ENCODE measurements around the gene SCO1. TPM values are rescaled to one million over a fixed set of nuclear protein-coding genes. Genes with fewer than 3 reads are reported as not detected.

SCO1 gene
- total and polyA plus RNA-seq, 2 donors = 11.4 to 23.1 TPM

DNA sequence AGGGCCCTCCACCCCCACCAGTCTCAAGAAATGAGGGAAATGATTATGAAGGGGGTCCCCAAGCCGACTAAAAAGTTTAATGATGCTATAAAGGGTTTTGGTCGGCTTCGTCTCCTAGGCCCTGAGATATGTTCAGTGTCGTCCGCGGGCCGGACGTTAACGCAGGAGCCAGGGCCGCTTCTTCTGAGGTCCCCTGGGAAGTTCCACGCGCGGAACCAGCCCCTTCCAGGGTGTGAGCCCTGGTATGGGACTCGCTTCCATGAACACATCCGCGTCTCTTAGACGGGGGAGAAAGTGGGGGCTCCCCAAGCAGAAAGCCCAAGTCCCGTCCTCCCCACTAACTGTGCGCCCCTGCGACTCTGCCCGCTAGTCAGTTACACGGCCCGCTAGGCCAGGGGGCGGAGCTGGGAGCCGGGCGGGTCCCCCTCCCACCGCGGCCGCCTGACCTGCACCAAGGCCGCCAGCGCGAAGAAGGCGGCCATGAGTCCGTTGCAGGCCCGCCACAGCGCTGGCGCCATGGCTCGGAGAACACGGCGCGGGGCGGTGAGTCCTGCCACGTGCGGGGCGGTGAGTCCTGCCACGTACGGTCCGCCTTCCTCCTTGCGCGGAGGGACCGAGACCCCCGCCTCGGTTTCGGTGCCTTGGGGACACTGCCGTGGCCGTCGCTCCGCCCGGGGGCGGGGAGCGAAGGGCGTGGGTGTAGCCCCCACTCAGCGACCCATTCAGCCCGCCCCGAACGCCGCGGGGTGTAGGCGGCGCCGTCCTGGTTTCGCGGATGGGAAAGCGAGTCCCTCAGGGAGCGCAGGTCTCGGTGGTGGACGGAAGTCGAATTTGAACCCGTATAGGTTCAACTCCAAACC, 32.2 kb upstream of the SCO1 start, which contains the start of gene TMEM220:
TMEM220 (minus strand) TSS at position 690 of the 860 bp plus-strand sequence; CDS start at position 518, 172 bp downstream.
- 3% methylated on average over 79 of the region's 79 CpGs for WGBS
- H3K4me3 ChIP-seq (ENCODE audit: low read length in 2 of 2) = peak within 1 kb of the TSS; percentile 51 to 65
- peaks cover 0 to 3% of the 10 kb centered on the region in 2 donors for H3K4me1 ChIP-seq (ENCODE audit: control insufficient read depth in 2 of 2, insufficient read depth in 2 of 2, low read length in 2 of 2)
- DNase-seq (ENCODE audit: low read depth in 6 of 9, low spot score in 9 of 9) = peak in 5 of 9 donors; percentile 4 to 43 (median 25)
- peaks cover 3 to 15% of the 10 kb centered on the region in 2 donors for H3K27me3 ChIP-seq (ENCODE audit: control insufficient read depth in 2 of 2, insufficient read depth in 1 of 2, low read length in 1 of 2)
- peak within 1 kb of the TSS; percentile 17 to 32 for H3K27ac ChIP-seq (ENCODE audit: low read depth in 1 of 2, low read length in 1 of 2)
- H3K9me3 ChIP-seq (ENCODE audit: control insufficient read depth in 2 of 2, insufficient read depth in 1 of 2, low read length in 1 of 2) = no peaks in the 10 kb centered on the region
- no peaks in the 10 kb centered on the region for H3K36me3 ChIP-seq (ENCODE audit: control insufficient read depth in 2 of 2, insufficient read depth in 2 of 2, low read length in 1 of 2)

DNA sequence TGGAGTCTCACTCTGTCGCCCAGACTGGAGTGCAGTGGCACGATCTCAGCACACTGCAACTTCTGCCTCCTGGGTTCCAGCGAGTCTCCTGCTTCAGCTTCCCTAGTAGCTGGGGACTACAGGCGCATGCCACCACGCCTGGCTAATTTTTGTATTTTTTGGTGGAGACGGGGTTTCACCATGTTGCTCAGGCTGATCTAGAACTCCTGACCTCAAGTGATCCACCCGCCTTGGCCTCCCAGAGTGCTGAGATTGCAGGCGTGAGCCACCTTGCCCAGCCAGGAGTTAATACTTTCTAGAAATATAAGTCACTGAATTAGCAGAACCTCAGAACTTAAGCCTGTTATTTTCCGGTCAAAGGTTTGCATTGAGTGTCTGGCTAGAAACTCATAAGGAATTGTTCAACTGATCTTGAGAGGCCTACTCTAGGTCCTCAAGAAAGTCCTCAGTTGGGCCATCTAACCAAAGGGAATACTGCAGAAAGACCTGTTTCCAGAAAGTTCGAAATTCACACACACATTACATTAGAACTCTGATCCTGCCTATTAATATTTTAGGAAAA, 31.1 kb upstream of the SCO1 start:
- H3K4me3 ChIP-seq (ENCODE audit: low read length in 2 of 2) = no peak overlapping the region
- WGBS = 99% methylated on average over 10 of the region's 10 CpGs
- H3K36me3 ChIP-seq (ENCODE audit: control insufficient read depth in 2 of 2, insufficient read depth in 2 of 2, low read length in 1 of 2) = no peaks in the 10 kb centered on the region
- H3K27ac ChIP-seq (ENCODE audit: low read depth in 1 of 2, low read length in 1 of 2) = no peak overlapping the region
- H3K9me3 ChIP-seq (ENCODE audit: control insufficient read depth in 2 of 2, insufficient read depth in 1 of 2, low read length in 1 of 2) = no peaks in the 10 kb centered on the region
- H3K27me3 ChIP-seq (ENCODE audit: control insufficient read depth in 2 of 2, insufficient read depth in 1 of 2, low read length in 1 of 2) = peaks cover 3 to 15% of the 10 kb centered on the region in 2 donors
- no peak for DNase-seq (ENCODE audit: low read depth in 6 of 9, low spot score in 9 of 9)
- peaks cover 0 to 3% of the 10 kb centered on the region in 2 donors for H3K4me1 ChIP-seq (ENCODE audit: control insufficient read depth in 2 of 2, insufficient read depth in 2 of 2, low read length in 2 of 2)

GRCh38 chr17:10727192-10727591, 29.9 kb upstream of the SCO1 start:
- Histone ChIP-seq H3K4me3 (ENCODE audit: low read length in 2 of 2) (no peak overlapping the region), H3K9me3 (ENCODE audit: control insufficient read depth in 2 of 2, insufficient read depth in 1 of 2, low read length in 1 of 2) (no peaks in the 10 kb centered on the region), H3K4me1 (ENCODE audit: control insufficient read depth in 2 of 2, insufficient read depth in 2 of 2, low read length in 2 of 2) (peaks cover 0 to 3% of the 10 kb centered on the region in 2 donors), H3K27ac (ENCODE audit: low read depth in 1 of 2, low read length in 1 of 2) (no peak overlapping the region), H3K27me3 (ENCODE audit: control insufficient read depth in 2 of 2, insufficient read depth in 1 of 2, low read length in 1 of 2) (peaks cover 3 to 15% of the 10 kb centered on the region in 2 donors), H3K36me3 (ENCODE audit: control insufficient read depth in 2 of 2, insufficient read depth in 2 of 2, low read length in 1 of 2) (no peaks in the 10 kb centered on the region)
- DNase-seq (ENCODE audit: low read depth in 6 of 9, low spot score in 9 of 9) = no peak
- 89% methylated on average over 5 of the region's 5 CpGs for WGBS

DNA sequence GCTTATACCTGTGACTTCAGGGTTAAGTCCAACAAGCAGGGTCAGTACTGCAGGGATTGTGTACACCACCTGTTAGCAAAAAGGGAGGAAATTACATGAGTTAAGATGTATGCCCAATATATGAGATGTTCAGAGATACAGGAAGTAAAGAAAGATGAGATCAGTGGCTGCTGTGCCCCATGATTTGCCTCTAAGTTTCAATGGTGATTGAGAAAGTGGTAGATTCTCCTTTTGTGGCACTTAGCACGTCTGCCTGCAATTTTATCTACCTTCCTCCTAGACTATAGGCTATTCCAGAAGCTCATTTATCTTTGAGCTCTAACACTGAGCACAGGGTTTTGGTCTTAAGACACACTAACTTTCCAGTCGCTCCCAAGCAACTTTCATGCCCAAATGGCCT, 28.9 kb upstream of the SCO1 start:
- Histone ChIP-seq H3K4me3 (ENCODE audit: low read length in 2 of 2) (no peak overlapping the region), H3K27ac (ENCODE audit: low read depth in 1 of 2, low read length in 1 of 2) (no peak overlapping the region), H3K4me1 (ENCODE audit: control insufficient read depth in 2 of 2, insufficient read depth in 2 of 2, low read length in 2 of 2) (peaks cover 0 to 3% of the 10 kb centered on the region in 2 donors), H3K9me3 (ENCODE audit: control insufficient read depth in 2 of 2, insufficient read depth in 1 of 2, low read length in 1 of 2) (no peaks in the 10 kb centered on the region), H3K36me3 (ENCODE audit: control insufficient read depth in 2 of 2, insufficient read depth in 2 of 2, low read length in 1 of 2) (no peaks in the 10 kb centered on the region), H3K27me3 (ENCODE audit: control insufficient read depth in 2 of 2, insufficient read depth in 1 of 2, low read length in 1 of 2) (peaks cover 3 to 15% of the 10 kb centered on the region in 2 donors)
- WGBS = 70% methylated on average over 2 of the region's 2 CpGs
- DNase-seq (ENCODE audit: low read depth in 6 of 9, low spot score in 9 of 9) = no peak

DNA sequence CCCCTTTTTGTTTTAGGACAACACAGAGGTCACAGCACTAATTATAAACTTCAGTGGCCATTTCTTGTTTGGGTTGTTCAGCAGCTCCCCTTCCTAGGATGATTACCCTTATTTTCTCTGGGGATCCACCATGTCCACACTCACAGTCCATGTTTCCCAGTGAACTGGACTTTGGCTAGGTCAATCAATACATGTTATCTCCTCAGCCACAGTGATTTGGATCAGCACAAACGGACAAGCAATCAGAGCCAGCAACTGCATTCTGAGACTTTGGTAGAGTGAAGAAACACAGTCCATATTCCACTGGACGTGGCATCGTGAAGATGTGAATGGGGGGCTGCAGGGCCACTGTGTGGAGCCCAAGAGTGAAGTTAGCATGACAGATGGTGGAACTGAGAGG, 27.9 kb upstream of the SCO1 start:
- 98% methylated on average over 3 of the region's 3 CpGs for WGBS
- no peaks in the 10 kb centered on the region for H3K36me3 ChIP-seq (ENCODE audit: control insufficient read depth in 2 of 2, insufficient read depth in 2 of 2, low read length in 1 of 2)
- DNase-seq (ENCODE audit: low read depth in 6 of 9, low spot score in 9 of 9) = no peak
- H3K4me3 ChIP-seq (ENCODE audit: low read length in 2 of 2) = no peak overlapping the region
- peaks cover 0 to 3% of the 10 kb centered on the region in 2 donors for H3K4me1 ChIP-seq (ENCODE audit: control insufficient read depth in 2 of 2, insufficient read depth in 2 of 2, low read length in 2 of 2)
- no peaks in the 10 kb centered on the region for H3K9me3 ChIP-seq (ENCODE audit: control insufficient read depth in 2 of 2, insufficient read depth in 1 of 2, low read length in 1 of 2)
- H3K27ac ChIP-seq (ENCODE audit: low read depth in 1 of 2, low read length in 1 of 2) = no peak overlapping the region
- H3K27me3 ChIP-seq (ENCODE audit: control insufficient read depth in 2 of 2, insufficient read depth in 1 of 2, low read length in 1 of 2) = peaks cover 3 to 13% of the 10 kb centered on the region in 2 donors

GRCh38 chr17:10724546-10725195, 27.3 kb upstream of the SCO1 start:
- H3K27me3 ChIP-seq (ENCODE audit: control insufficient read depth in 2 of 2, insufficient read depth in 1 of 2, low read length in 1 of 2) = peaks cover 3 to 7% of the 10 kb centered on the region in 2 donors
- no peak overlapping the region for H3K4me3 ChIP-seq (ENCODE audit: low read length in 2 of 2)
- no peak for DNase-seq (ENCODE audit: low read depth in 6 of 9, low spot score in 9 of 9)
- WGBS = 96% methylated on average over 11 of the region's 11 CpGs
- H3K27ac ChIP-seq (ENCODE audit: low read depth in 1 of 2, low read length in 1 of 2) = no peak overlapping the region
- H3K9me3 ChIP-seq (ENCODE audit: control insufficient read depth in 2 of 2, insufficient read depth in 1 of 2, low read length in 1 of 2) = no peaks in the 10 kb centered on the region
- H3K36me3 ChIP-seq (ENCODE audit: control insufficient read depth in 2 of 2, insufficient read depth in 2 of 2, low read length in 1 of 2) = no peaks in the 10 kb centered on the region
- H3K4me1 ChIP-seq (ENCODE audit: control insufficient read depth in 2 of 2, insufficient read depth in 2 of 2, low read length in 2 of 2) = peaks cover 0 to 3% of the 10 kb centered on the region in 2 donors

DNA sequence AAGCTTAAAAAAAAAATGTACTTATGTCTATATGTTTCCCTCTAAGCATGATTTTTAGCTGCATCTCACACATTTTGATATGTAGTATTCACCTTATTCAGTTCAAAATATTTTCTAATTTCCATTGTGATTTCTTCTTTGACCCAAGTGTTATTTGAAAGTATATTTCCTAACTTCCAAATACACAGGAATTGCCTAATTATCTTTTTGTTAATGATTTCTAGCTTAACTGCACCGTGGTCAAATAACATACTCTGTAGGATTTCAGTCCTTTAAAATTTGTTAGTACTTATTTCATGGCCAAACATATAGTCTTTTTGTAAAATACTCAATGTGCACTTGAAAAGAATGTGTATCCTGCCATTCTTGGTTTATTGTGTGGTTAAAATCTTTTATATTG, 21.2 kb upstream of the SCO1 start:
- Histone ChIP-seq H3K4me1 (ENCODE audit: control insufficient read depth in 2 of 2, insufficient read depth in 2 of 2, low read length in 2 of 2) (no peaks in the 10 kb centered on the region), H3K27ac (ENCODE audit: low read depth in 1 of 2, low read length in 1 of 2) (no peak overlapping the region), H3K36me3 (ENCODE audit: control insufficient read depth in 2 of 2, insufficient read depth in 2 of 2, low read length in 1 of 2) (no peaks in the 10 kb centered on the region), H3K4me3 (ENCODE audit: low read length in 2 of 2) (no peak overlapping the region), H3K27me3 (ENCODE audit: control insufficient read depth in 2 of 2, insufficient read depth in 1 of 2, low read length in 1 of 2) (no peaks in the 10 kb centered on the region), H3K9me3 (ENCODE audit: control insufficient read depth in 2 of 2, insufficient read depth in 1 of 2, low read length in 1 of 2) (no peaks in the 10 kb centered on the region)
- DNase-seq (ENCODE audit: low read depth in 6 of 9, low spot score in 9 of 9) = no peak
- whole genome bisulfite sequencing = 52% methylated on average over 1 of the region's 1 CpG

DNA sequence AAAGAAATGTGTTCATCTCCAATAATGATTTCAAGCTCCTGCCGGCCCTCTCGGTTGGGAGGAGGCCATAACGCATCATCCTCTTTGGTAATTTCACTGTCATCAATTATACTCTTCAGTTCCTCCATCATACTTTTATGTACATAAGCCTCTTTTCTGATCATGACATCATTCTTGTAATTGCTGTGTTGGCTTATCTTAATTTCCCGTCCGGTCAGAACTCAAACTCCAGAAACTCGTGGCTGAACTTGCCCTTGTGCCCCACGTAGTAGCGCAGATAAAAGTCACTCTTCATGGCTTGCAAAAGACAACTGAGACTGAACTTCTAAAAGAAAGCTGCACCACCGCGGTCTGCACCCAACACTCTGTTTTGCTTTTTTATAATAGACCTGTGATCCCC, 18.9 kb upstream of the SCO1 start:
- no peak overlapping the region for H3K27ac ChIP-seq (ENCODE audit: low read depth in 1 of 2, low read length in 1 of 2)
- H3K27me3 ChIP-seq (ENCODE audit: control insufficient read depth in 2 of 2, insufficient read depth in 1 of 2, low read length in 1 of 2) = no peaks in the 10 kb centered on the region
- 99% methylated on average over 10 of the region's 10 CpGs for WGBS
- H3K9me3 ChIP-seq (ENCODE audit: control insufficient read depth in 2 of 2, insufficient read depth in 1 of 2, low read length in 1 of 2) = no peaks in the 10 kb centered on the region
- H3K36me3 ChIP-seq (ENCODE audit: control insufficient read depth in 2 of 2, insufficient read depth in 2 of 2, low read length in 1 of 2) = peaks cover 14 to 15% of the 10 kb centered on the region in 2 donors
- H3K4me3 ChIP-seq (ENCODE audit: low read length in 2 of 2) = no peak overlapping the region
- H3K4me1 ChIP-seq (ENCODE audit: control insufficient read depth in 2 of 2, insufficient read depth in 2 of 2, low read length in 2 of 2) = no peaks in the 10 kb centered on the region
- no peak for DNase-seq (ENCODE audit: low read depth in 6 of 9, low spot score in 9 of 9)

- no peak for DNase-seq (ENCODE audit: low read depth in 6 of 9, low spot score in 9 of 9)
- 98% methylated on average over 2 of the region's 2 CpGs for WGBS
These were observed 16.0 kb upstream of the SCO1 start for GRCh38 chr17:10713318-10713717.

More at GRCh38 chr17:10713318-10713717, 16.0 kb upstream of the SCO1 start:
- H3K9me3 ChIP-seq (ENCODE audit: control insufficient read depth in 2 of 2, insufficient read depth in 1 of 2, low read length in 1 of 2) = no peaks in the 10 kb centered on the region
- H3K27ac ChIP-seq (ENCODE audit: low read depth in 1 of 2, low read length in 1 of 2) = no peak overlapping the region
- H3K36me3 ChIP-seq (ENCODE audit: control insufficient read depth in 2 of 2, insufficient read depth in 2 of 2, low read length in 1 of 2) = peaks cover 33 to 34% of the 10 kb centered on the region in 2 donors
- no peaks in the 10 kb centered on the region for H3K27me3 ChIP-seq (ENCODE audit: control insufficient read depth in 2 of 2, insufficient read depth in 1 of 2, low read length in 1 of 2)
- no peaks in the 10 kb centered on the region for H3K4me1 ChIP-seq (ENCODE audit: control insufficient read depth in 2 of 2, insufficient read depth in 2 of 2, low read length in 2 of 2)
- H3K4me3 ChIP-seq (ENCODE audit: low read length in 2 of 2) = no peak overlapping the region

Measured in thymus (tissue), 11 donors.